ENCODE measurements around the gene TMEM179. TPM values are rescaled to one million over a fixed set of nuclear protein-coding genes. Genes with fewer than 3 reads are reported as not detected.

Gene TMEM179
- total and polyA plus RNA-seq, 2 of the 13 experiments (the other 11 are each of a cell fraction or from before 2014, with no cell fraction given): not detected

- no peaks in the 10 kb centered on the region for H3K79me2 ChIP-seq (ENCODE audit: insufficient read depth, low read length)
- 5% methylated on average over 7 of the region's 13 CpGs for WGBS (ENCODE audit: low lambda C conversion rate)
These were observed 34.4 kb upstream of the TMEM179 start for GRCh38 chr14:104638927-104639450.

More at GRCh38 chr14:104638927-104639450, 34.4 kb upstream of the TMEM179 start:
- ATAC-seq: no peak
- intact Hi-C loops (cut with micrococcal nuclease; ENCODE audit: unreplicated experiment): no loop called here
- Histone ChIP-seq H3K4me2 (ENCODE audit: low read depth, low read length) (no peak overlapping the region), H3K4me1 (ENCODE audit: insufficient read depth, low read length) (peaks cover 18% of the 10 kb centered on the region; the same call in 1 of the 2 replicates), H3K9me3 (ENCODE audit: low read length) (no peaks in the 10 kb centered on the region), H3K27me3 (ENCODE audit: control insufficient read depth in 1 of 2, insufficient read depth in 2 of 2, low read length in 2 of 2) (peaks cover 12 to 75% of the 10 kb centered on the region in 2 experiments), H2AFZ (ENCODE audit: low read length) (no peak overlapping the region), H3K9ac (ENCODE audit: insufficient read depth, low read depth, low read length) (no peak overlapping the region), H3K4me3 (replicated peaks in 1 of 3; ENCODE audit: insufficient read depth in 1 of 3, low read depth in 2 of 3, low read length in 3 of 3) (no peak overlapping the region), H3K27ac (ENCODE audit: extremely low read length, insufficient read depth, low read length) (no peak overlapping the region), H3K36me3 (replicated peaks in 1 of 2; ENCODE audit: control insufficient read depth in 1 of 2, insufficient read depth in 2 of 2, low read length in 2 of 2) (no peaks in the 10 kb centered on the region), H4K20me1 (ENCODE audit: insufficient read depth, low read length) (no peaks in the 10 kb centered on the region)
- no peak for DNase-seq (ENCODE audit: low spot score)
- TF ChIP-seq FOXA3 (CRISPR knock-in tag; IDR thresholded peaks at IDR 0.05) (no peak), ZNF224 (CRISPR knock-in tag; IDR thresholded peaks at IDR 0.05) (no peak), RBM39 (IDR thresholded peaks at IDR 0.05; ENCODE audit: low read depth, low read length, poor library complexity, severe bottlenecking) (no peak), MIER3 (CRISPR knock-in tag; IDR thresholded peaks at IDR 0.05; ENCODE audit: borderline replicate concordance) (no peak), ZNF614 (CRISPR knock-in tag; IDR thresholded peaks at IDR 0.05; ENCODE audit: borderline replicate concordance) (no peak), HMG20A (CRISPR knock-in tag; IDR thresholded peaks at IDR 0.05; ENCODE audit: borderline replicate concordance) (no peak), GABPA (IDR thresholded peaks at IDR 0.05; ENCODE audit: low read depth, low read length) (no peak), GABPA (CRISPR knock-in tag; IDR thresholded peaks at IDR 0.05; ENCODE audit: low read depth) (no peak), ZBTB40 (IDR thresholded peaks at IDR 0.05) (no peak), ZBTB40 (CRISPR knock-in tag; IDR thresholded peaks at IDR 0.05) (no peak), NCOA5 (CRISPR knock-in tag; IDR thresholded peaks at IDR 0.05) (no peak)
- TF ChIP-seq, protein P1, sequence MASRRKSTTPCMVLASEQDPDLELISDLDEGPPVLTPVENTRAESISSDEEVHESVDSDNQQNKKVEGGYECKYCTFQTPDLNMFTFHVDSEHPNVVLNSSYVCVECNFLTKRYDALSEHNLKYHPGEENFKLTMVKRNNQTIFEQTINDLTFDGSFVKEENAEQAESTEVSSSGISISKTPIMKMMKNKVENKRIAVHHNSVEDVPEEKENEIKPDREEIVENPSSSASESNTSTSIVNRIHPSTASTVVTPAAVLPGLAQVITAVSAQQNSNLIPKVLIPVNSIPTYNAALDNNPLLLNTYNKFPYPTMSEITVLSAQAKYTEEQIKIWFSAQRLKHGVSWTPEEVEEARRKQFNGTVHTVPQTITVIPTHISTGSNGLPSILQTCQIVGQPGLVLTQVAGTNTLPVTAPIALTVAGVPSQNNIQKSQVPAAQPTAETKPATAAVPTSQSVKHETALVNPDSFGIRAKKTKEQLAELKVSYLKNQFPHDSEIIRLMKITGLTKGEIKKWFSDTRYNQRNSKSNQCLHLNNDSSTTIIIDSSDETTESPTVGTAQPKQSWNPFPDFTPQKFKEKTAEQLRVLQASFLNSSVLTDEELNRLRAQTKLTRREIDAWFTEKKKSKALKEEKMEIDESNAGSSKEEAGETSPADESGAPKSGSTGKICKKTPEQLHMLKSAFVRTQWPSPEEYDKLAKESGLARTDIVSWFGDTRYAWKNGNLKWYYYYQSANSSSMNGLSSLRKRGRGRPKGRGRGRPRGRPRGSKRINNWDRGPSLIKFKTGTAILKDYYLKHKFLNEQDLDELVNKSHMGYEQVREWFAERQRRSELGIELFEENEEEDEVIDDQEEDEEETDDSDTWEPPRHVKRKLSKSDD (CRISPR knock-in tag; IDR thresholded peaks at IDR 0.05; ENCODE audit: low read depth): no peak
- in situ Hi-C loops (cut with HindIII; ENCODE audit: extremely low pct_ligation_motif_present, low pct_unique_long_range_greater_than_20kb): no loop called here
- FAIRE-seq: no peak
- no TSS peak for BruUV-seq (replicated peaks)
- POLR2A ChIA-PET: no interaction called here
- CTCF ChIA-PET (ENCODE audit: low intra/inter-chr PET ratio, low total read pairs): interaction anchor here (1.5 to 2.0 kb wide), 2 partner anchors 502 to 561 kb away, joined by 10 to 11 read pairs; no protein-coding TSS in a partner anchor

All from HepG2 (cell line).